CD4-positive, alpha-beta T cell treated with Interleukin-21 for 1 hour (primary cell): ENCODE data around the gene CATSPER2.
"Not testable (repeated sequence)": the region's sequence is repeated elsewhere in the genome, so short reads cannot be mapped to it uniquely, and the experiment has no call there.

Experiments
- DNase-seq: peaks from one replicate; pipeline ENCODE4 v3.0.0-alpha.2; 2020

The CATSPER2 gene

GRCh38 chr15:43592841-43593240, 55.8 kb downstream of the CATSPER2 start:
- not testable (repeated sequence) for DNase-seq

- not testable (repeated sequence) for DNase-seq
Measured at GRCh38 chr15:43589778-43590466, 58.7 kb downstream of the CATSPER2 start, which contains the start of gene PPIP5K1. Gene PPIP5K1 (minus strand): TSS chr15:43590208. CDS start chr15:43584504, 5,704 bp downstream.
